Inflammatory macrophage treated with lipopolysaccharide for 1 hour (primary cell): ENCODE results near the gene PIF1.

ENCODE experiments used
- DNase-seq, 2 donors: peaks; one replicate each; pipeline ENCODE4 v3.0.0-alpha.2; 2020 to 2022

PIF1 gene, protein sequence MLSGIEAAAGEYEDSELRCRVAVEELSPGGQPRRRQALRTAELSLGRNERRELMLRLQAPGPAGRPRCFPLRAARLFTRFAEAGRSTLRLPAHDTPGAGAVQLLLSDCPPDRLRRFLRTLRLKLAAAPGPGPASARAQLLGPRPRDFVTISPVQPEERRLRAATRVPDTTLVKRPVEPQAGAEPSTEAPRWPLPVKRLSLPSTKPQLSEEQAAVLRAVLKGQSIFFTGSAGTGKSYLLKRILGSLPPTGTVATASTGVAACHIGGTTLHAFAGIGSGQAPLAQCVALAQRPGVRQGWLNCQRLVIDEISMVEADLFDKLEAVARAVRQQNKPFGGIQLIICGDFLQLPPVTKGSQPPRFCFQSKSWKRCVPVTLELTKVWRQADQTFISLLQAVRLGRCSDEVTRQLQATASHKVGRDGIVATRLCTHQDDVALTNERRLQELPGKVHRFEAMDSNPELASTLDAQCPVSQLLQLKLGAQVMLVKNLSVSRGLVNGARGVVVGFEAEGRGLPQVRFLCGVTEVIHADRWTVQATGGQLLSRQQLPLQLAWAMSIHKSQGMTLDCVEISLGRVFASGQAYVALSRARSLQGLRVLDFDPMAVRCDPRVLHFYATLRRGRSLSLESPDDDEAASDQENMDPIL

DNA sequence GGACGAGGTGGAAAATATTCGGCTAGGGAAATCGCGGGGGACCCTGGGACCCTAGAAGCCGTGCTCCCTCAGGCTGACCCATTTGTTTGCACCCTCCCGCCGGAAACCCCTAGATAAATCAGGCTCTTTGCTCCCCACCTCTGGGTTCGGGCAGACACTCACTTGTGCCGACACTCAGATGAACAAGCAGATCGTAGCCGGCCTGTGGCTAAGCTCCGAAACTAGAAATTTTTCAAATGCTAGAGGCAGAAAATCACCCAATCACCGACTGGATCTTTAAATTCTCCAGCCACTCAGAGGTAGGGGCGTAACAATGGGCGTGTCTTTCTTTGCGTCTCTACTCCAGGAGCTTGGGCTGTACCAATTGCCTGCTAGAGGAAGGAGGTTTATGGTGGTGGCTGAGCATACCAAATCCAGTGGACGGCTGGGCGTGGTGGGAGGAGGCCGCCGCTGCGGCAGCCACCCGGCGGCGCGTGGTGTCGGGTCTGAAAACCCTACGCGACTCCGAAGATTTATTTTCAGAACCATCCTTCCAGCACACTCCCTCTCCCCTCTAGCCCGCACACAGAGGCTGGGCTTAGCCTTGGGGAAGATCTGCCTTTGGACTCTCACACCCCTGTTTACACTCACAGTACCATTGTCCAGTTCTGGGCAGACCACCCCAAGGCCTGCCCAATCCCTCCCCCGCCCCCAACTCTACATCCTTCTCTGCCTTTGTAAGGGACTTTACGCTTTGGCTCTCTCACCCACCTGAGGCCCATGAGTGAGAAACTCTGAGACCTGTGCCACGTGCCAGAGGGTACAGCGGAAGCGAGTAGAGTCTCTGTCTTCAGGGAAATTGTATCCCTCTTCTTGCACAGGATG lies at the start of gene PIF1:
Gene PIF1, minus strand, starts transcription at position 217 of the 864 bp plus-strand sequence. CDS start 1,312 bp downstream, outside the sequence.
- peak; percentile 97 to 98 for DNase-seq

DNA sequence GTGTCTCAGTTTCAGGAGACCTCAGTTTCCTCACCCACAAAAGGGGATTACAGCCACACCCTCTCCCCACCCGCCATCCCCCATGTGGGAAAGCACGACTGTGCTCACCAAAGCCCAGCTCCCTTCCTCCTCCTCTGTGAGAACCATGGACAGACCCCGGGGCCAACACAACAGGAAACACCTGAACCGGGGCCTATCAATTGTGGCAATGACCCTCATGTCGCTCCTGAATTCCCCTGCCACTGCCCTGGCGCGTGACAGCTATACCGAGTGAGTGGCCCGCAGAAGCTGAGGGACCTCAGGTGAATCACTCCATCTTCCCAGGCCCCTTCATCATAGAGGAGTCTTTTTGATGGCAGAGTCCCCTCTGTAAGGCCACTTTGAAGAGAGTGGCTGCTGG lies 44.9 kb upstream of the PIF1 start:
- no peak for DNase-seq

DNA sequence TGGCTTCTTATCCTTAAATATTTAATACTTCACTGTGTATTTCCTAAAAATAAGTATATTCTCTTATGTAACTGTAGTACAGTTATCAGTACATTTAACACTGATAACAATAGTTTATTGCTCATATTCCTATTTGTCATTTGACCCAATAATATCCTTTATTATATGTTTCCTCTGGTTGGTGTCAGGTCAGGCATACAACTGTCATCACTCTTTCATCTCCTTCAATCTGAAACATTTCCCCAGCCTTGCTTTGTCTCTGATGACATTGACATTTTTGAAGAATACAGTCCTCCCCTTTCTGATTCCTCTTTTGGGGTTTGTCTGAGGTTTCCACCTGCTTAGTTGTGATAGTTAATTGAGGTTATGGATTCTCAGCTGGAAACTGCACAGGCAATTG lies 44.1 kb upstream of the PIF1 start:
- no peak for DNase-seq

DNA sequence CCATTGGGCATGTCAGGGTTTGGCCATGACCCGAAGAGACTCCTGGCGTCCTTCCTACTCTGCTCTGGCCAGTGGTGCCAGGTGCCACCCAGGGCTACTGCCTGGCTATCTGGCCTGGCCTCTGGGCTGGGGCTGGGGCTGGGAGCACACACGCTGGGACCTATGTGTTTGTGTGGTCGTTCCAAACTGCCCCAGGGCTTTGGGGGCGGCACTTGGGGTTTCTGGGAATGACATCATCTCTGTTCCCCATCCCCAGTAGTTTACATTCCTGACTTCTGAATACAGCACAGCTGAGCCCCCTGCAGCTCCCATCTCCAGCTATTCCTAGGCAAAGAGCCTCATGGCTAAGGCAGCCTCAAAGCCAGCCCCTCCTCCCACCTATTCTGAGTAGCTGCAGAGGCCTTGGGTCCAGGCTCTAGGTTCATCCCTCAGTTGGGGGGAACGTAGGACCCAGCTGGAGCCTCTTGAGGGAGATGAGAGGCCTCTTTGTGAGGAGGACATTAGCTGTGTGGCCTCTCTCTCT lies 40.6 kb upstream of the PIF1 start:
- DNase-seq, result no peak

DNA sequence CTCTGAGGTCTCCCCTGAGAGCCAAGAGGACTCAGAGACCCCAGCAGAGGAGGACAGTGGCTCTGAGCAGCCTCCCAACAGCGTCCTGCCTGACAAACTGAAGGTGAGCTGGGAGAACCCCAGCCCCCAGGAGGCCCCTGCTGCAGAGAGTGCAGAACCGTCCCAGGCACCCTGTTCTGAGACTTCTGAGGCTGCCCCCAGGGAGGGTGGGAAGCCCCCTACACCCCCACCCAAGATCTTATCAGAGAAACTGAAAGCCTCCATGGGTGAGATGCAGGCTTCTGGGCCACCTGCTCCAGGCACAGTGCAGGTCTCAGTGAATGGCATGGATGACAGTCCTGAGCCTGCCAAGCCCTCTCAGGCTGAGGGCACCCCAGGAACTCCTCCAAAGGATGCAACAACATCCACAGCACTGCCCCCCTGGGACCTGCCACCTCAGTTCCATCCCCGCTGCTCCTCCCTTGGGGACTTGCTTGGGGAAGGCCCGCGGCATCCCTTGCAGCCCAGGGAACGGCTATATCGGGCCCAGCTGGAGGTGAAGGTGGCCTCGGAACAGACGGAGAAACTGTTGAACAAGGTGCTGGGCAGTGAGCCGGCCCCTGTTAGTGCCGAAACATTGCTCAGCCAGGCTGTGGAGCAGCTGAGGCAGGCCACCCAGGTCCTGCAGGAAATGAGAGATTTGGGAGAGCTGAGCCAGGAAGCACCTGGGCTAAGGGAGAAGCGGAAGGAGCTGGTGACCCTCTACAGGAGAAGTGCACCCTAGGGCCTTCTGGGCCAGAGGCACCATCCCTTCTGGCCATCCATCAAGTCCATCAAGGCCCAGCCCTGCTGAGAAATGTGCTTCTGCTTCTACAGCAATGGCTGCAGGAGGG lies 39.9 kb upstream of the PIF1 start:
- no peak for DNase-seq

DNA sequence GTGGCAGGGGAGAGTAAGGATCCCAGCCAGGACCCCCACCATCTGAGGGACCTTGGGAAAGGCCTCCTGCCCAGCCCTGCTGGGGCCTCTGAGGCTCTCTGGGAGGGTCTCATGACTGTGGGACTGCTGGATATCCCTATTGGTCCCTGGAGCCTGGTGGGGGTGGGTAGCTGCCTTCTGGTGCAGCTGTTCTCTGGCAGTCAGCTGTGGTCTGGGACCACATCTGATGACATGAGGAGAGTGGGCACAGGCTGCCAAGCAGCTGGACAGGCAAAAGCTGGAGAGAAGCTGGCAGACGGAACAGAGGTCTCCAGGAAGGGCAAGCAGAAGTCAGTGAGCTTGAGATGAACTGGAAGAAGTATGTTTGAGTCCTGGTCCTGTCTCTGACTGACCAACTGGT lies 38.6 kb upstream of the PIF1 start:
- DNase-seq, result no peak

DNA sequence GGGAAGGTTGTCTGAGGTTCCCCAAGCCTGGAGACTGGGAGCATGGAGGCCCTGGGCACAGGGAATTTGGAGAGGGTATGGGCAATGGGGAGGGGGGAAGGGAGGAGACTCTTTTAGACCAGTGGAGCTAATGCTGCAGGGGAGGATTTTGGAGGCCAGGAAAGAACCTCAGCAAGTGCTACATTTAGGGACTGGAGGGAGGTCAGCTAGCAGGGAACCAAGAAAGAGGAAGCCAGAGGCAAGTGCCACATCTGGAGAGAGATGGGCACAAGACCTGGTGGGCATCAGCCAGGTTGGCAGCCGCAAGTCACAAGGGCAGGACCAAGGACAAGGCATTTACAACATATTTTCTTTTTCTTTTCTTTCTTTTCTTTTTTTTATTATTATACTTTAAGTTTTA lies 37.0 kb upstream of the PIF1 start:
- no peak for DNase-seq

DNA sequence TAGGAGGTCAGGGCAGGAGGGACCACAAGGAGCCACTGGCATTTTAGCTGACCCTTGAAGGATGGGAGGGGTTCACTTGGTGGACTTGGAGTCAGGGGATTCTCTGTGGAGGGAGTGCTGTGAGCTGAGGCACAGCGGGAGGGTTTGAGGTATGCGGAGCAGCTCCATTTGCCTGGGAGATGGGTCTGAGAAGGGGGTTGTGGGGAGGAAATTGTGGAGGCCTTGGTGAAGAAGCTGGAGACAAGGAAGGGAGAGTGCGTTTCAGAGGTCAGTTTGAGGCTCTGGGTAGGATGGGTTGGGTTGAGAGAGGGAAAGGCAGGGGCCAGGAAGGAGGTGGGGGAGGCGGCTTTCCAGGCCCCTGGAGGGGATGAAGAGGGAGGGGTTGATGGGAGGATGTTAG lies 36.5 kb upstream of the PIF1 start:
- no peak for DNase-seq

DNA sequence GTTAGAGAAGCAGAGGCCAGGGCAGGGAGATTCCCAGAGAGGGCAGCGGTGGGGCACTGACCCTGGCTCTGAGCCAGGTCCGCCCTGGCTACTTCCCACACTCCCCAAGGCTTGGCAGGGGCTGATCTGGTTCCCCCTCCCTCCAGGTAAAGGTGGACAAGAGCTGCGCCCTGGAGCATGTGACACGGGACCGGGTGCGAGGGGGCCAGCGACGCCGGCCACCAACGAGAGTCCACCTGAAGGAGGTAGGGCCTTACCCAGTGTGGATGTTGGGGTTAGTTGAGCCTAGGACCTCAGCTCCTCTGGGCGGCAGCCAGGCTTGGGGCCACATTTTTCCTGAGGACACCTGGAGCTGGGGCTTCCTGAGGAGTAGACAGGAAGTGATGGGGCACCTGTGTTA lies 35.9 kb upstream of the PIF1 start:
- DNase-seq, result no peak

DNA sequence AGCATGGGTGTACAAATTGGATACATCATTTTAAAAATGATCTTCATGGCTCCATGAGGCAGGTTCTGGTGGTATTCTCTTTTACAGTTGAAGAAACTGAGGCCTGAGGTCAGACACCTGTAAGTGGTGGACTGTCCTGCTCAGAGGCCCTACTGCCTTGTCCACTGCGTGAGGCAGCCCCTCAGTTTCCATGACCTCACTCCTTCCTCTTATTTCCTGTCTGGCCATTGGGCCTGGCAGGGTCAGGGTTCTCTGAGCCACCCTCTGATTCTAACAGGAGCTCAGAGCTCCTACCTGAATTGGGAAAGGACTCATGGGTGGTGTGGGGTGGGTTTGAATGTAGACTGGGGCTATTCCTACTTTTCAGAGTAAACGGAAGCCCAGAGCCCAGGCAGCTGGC lies 33.8 kb upstream of the PIF1 start:
- no peak for DNase-seq

DNA sequence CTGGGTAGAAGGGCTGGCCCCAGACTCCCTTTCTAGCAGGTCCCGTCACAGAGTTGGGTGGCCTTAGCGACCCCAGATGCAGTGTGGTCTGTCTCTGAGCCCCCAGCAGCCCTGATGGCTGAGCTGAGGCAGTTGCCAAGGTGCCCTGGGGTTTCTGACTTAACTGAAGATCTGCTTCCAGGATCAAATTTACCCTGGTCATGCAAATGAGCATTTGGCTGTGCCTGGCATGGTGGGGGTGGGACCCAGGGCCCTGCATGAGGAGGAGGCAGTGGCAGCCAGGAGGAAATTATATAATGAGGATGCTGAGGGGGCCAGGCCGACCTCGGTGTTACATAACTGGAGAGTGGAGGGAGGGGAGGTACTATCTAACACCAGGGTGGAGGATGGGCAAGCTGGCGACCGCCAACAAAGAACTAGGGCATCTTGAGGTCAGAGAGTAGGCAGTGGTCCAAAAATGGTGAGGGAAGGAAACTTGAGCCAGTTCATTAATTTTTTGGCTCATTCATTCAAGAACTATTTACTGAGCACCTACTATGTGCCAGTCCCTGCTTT lies 32.7 kb upstream of the PIF1 start:
- DNase-seq, result no peak

DNA sequence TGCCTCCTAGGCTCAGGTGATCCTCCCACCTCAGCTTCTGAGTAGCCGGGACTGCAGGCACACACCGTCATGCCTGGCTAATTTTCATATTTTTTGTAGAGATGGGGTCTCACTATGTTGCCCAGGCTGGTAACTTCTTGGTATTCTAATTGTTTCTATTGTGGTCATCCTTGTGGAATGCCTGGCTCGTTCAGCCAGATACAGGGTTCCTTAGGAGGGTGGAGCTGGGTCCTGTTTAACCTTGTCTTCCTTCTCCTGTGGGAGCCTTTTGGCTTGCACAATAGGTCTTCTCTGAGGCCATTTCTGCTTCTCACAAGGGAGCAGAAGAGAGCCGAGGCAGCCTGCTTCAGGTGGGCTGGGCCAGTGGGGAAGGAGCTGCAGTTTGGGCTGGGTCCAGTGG lies 32.0 kb upstream of the PIF1 start:
- DNase-seq, result no peak

DNA sequence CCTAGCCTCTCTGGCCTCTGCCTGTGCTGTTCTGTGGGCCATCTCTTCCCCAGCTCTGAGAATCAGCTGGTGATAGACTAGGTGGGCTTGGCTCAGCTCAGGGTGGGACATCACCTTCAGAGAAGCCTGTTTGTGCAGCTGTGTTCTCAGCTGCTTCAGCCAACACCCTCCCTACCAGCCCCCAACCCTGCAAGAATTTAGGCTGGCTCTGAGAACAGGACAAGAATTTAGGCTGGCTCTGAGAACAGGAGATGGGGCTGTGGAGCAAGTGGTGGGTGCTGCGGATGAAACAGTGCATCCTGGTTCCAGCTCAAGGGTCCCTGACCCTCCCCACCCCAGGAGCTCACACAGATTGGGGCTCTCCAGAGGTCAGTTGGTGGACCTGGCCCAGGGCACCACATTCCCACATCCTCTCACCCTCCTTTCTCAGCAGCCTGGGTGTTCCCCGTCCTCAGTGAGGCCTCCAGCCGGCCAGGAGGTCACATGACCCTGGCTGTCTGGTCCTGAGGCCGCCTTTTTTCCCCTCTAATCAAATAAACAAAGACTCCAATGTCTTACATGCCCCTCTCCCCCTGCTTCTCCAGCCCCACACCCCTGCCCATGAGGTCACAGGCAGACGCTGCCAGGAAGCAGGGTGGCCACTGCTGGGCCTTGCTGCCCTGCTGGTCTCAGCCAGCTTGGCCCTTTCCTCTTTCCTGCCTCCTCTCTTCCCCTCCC lies 31.1 kb upstream of the PIF1 start:
- DNase-seq, result no peak

DNA sequence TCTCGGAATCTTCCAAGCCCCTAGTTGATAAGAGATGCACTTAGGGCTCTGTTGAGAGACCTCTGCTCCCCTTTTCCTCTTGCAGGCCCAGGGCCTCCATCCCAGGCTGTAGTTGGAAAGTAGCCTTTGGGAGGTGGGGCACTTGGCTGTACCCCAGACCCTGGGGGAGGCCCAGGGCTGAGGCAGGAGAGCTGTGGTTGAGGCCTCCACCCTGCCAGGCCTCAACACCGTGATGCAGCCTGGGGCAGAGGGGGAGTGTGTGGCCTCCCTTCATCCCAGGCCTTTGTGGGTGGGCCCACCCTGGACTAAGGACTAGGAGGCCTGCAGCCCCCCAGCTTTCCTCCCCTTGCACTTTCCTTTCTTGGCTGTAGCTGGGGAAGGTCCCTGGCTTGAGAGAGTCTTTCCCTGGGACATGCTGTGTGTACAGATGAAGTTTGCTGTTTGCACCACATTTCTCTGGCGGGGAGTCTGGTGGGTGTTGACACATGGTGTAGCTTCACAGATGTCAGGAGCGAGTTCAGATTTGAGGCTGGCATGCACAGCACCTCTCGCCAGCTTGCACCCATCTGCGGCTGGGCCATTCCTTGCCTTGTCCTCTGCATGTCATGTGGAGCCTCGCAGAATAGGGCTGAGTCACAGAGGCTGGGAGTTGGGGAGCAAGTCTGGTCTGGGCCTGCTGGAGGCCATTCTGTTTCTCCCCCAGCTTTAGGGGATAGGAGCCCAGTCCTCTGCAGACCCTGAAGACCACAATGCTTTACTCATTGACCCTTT lies 29.9 kb upstream of the PIF1 start:
- DNase-seq, result no peak

DNA sequence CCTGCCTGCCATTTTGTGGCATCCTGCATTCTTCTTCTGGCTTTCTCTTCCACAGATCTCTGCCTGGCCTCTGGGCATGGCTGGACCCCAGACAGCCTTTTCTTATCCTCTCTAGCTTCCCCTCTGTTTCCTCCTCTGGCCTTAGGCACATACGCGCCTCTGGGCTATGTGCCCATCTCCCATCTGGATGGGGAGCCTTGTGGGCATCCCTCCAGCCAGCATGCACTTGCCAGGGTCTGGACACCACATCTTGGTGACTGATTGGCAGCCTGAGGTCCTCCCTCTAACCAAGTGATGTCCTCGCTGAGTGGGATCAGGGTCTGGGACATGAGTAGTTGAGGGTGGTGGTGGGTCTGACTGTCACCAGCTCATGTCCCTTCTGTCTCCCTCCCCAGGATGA lies 29.1 kb upstream of the PIF1 start:
- no peak for DNase-seq

DNA sequence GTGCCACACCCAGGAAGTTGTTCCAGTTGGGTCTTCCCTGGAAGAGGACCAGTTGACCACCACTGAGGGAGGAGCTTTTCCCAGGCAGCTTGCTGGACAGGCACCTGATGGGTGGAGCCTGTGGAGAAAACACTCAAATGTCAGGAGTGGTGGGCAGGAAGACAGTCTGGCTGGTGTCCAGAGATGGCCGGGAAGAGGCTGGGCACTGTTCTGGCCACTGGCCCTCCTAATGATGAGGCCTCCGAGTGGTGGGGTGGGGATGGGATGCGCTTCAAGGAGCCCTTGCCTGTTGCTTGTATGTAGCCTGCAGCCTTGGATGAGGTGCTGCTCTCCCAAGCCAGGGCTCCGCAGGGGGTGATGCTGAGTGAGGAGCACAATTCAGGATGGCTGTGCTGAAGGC lies 28.6 kb upstream of the PIF1 start:
- DNase-seq, result no peak

DNA sequence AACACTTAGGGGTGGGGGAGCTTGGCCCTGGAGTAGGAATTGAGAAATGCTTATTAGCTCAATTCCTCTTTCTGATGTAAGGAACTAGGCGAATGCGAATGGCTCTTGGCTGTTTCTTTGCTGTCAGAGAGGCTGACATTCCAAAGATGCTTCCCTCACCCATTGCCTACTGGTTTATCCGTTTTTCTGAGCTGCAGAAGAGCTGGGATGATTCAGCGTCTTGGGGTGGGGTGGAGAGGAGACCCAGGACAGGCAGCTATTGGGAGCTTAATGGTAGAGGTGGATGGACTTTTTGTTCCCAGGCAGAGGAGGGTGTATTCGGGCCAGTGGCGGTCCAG lies 26.0 kb upstream of the PIF1 start:
- peak; percentile 73 to 77 for DNase-seq

DNA sequence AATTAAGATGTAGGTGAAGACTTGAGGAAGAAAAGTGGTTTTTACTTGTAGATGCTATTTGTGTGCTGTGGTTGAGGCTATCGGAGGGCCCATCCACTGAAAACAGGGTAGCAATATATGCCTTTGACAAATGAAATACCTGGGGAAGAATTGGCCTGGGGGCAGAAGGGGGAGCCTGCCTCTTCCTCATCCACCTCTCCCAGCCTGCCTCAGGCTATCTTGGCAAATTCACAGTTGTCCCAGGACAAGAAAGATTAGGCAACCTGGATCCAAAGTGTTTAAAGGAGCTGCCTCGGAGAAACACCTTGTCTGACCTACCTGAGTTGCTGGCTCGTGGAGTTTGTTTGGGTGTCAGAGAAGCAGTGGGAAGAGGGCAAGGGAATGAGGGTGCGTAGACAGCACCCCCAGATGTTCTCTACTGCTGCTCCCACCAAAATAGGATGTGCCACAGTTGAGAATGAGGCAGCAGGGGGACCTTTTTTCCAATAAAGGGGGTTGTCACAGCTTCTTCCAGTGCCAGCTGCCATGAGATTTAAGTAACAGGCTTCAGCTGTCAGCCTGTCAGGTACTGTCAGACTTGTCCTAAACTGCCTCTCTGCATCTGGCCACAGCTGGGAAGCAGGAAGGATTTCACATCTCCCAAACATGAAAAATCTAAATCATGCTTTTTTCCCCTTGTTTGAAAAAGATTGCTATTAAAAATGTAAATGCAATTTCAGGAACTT lies 25.5 kb upstream of the PIF1 start:
- no peak for DNase-seq

DNA sequence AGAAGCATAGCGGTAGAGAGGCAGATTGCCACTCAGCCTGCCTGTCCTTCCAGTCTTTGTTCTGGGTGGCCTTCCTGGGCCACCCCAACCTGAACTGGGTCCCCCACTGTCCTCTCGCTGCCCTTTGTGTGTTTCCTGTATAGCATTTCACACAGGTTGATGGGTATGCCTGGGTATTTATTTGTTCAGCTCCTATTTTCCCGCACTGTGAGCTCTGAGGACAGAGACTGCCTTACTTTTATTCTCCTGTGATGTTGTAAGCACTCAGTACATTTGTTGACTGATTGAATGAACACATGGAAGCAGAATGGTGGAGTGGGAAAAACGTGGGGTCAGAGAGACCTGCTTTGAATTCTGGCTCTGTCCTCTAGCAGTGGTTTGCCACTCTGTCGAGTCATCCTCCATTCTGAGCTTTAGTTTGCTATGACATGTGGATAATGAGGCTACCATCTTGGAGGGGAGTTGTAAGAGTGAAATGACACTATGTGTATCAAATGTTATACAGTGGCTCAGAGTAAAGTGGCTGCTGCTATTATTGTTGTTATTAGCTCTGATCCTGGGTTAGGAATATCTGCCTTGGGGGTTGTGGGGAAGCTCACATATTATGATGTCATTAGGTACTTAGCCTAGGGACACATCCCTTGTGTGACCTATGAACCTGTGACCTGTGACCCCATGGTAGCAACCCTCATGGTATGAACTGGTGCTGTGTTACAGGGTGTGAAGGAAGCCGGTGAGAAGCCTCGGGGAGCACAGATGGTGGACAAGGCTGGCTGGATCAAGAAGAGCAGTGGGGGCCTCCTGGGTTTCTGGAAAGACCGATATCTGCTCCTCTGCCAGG lies 22.6 kb upstream of the PIF1 start:
- no peak for DNase-seq
